ENCODE results near the gene PLEKHN1.

The PLEKHN1 gene

GRCh38 chr1:963301-963651 lies 3.0 kb upstream of the PLEKHN1 start:
- no peak overlapping the region for H4K91ac ChIP-seq (ENCODE audit: low read length)
- H4K8ac ChIP-seq (ENCODE audit: low read length), result no peak overlapping the region
- no peak overlapping the region for H2AK5ac ChIP-seq (ENCODE audit: low read length, severe bottlenecking)
- no peak overlapping the region for H3K23ac ChIP-seq (ENCODE audit: low read length in 2 of 2)
- H3K9ac ChIP-seq (ENCODE audit: low read length), result no peak overlapping the region
- no peak overlapping the region for H3K18ac ChIP-seq (ENCODE audit: low read depth in 1 of 2, low read length in 2 of 2)
- H2BK5ac ChIP-seq (ENCODE audit: low read depth, low read length, poor library complexity, severe bottlenecking), result no peak overlapping the region
- no peak overlapping the region for H3K14ac ChIP-seq (ENCODE audit: low read length in 2 of 2)
- H3K27me3 ChIP-seq (ENCODE audit: control insufficient read depth in 1 of 2, insufficient read depth in 1 of 2, low read length in 2 of 2), result peaks cover 0 to 11% of the 10 kb centered on the region in 2 experiments
- no peak overlapping the region for H2AFZ ChIP-seq (ENCODE audit: low read depth, low read length)
- no peak overlapping the region for H2BK15ac ChIP-seq (ENCODE audit: low read depth, poor library complexity, severe bottlenecking)
- no peak overlapping the region for H3K4ac ChIP-seq (ENCODE audit: low read depth in 1 of 2, low read length in 2 of 2)
- H2BK120ac ChIP-seq (ENCODE audit: low read depth, low read length), result no peak overlapping the region
- DNase-seq, result no peak
- peaks cover 20% of the 10 kb centered on the region for H3K79me1 ChIP-seq (replicated peaks; ENCODE audit: low read length, poor library complexity, severe bottlenecking)
- no peak overlapping the region for H2BK12ac ChIP-seq (ENCODE audit: low read length in 2 of 2)
- H3K36me3 ChIP-seq (ENCODE audit: control insufficient read depth in 1 of 2, insufficient read depth in 2 of 2, low read depth in 1 of 2, low read length in 2 of 2), result peaks cover 13 to 45% of the 10 kb centered on the region in 2 experiments
- no peaks in the 10 kb centered on the region for H3K9me3 ChIP-seq (ENCODE audit: control insufficient read depth, low read length)
- no peak overlapping the region for H3K27ac ChIP-seq (ENCODE audit: low read length, poor library complexity, severe bottlenecking)
- WGBS, result 98% methylated on average over 16 of the region's 16 CpGs
- peak overlapping the region in 1 of 2 experiments; percentile 5 for H3K4me3 ChIP-seq (ENCODE audit: insufficient read depth in 1 of 2, low read depth in 1 of 2, low read length in 2 of 2)
- H3K4me1 ChIP-seq (ENCODE audit: control insufficient read depth, insufficient read depth, low read depth, low read length), result peaks cover 34% of the 10 kb centered on the region
- H3K4me2 ChIP-seq (ENCODE audit: low read length, poor library complexity, severe bottlenecking), result no peak overlapping the region

- Histone ChIP-seq H3K27me3 (ENCODE audit: control insufficient read depth in 1 of 2, insufficient read depth in 1 of 2, low read length in 2 of 2) (peaks cover 0 to 18% of the 10 kb centered on the region in 2 experiments), H2BK12ac (ENCODE audit: low read length in 2 of 2) (no peak overlapping the region), H3K9ac (ENCODE audit: low read length) (no peak overlapping the region), H3K4ac (ENCODE audit: low read depth in 1 of 2, low read length in 2 of 2) (no peak overlapping the region), H2BK120ac (ENCODE audit: low read depth, low read length) (no peak overlapping the region), H2AFZ (ENCODE audit: low read depth, low read length) (no peak overlapping the region), H3K14ac (ENCODE audit: low read length in 2 of 2) (no peak overlapping the region), H3K9me3 (ENCODE audit: control insufficient read depth, low read length) (no peaks in the 10 kb centered on the region), H3K23ac (ENCODE audit: low read length in 2 of 2) (no peak overlapping the region), H4K8ac (ENCODE audit: low read length) (peak overlapping the region; percentile 41), H3K27ac (ENCODE audit: low read length, poor library complexity, severe bottlenecking) (no peak overlapping the region), H3K4me3 (ENCODE audit: insufficient read depth in 1 of 2, low read depth in 1 of 2, low read length in 2 of 2) (no peak overlapping the region), H2BK15ac (ENCODE audit: low read depth, poor library complexity, severe bottlenecking) (no peak overlapping the region), H2BK5ac (ENCODE audit: low read depth, low read length, poor library complexity, severe bottlenecking) (no peak overlapping the region), H4K91ac (ENCODE audit: low read length) (peak overlapping the region; percentile 15), H3K36me3 (ENCODE audit: control insufficient read depth in 1 of 2, insufficient read depth in 2 of 2, low read depth in 1 of 2, low read length in 2 of 2) (peaks cover 13 to 45% of the 10 kb centered on the region in 2 experiments), H3K18ac (ENCODE audit: low read depth in 1 of 2, low read length in 2 of 2) (no peak overlapping the region), H2AK5ac (ENCODE audit: low read length, severe bottlenecking) (no peak overlapping the region), H3K4me1 (ENCODE audit: control insufficient read depth, insufficient read depth, low read depth, low read length) (peaks cover 31% of the 10 kb centered on the region), H3K79me1 (replicated peaks; ENCODE audit: low read length, poor library complexity, severe bottlenecking) (peaks cover 15% of the 10 kb centered on the region), H3K4me2 (ENCODE audit: low read length, poor library complexity, severe bottlenecking) (no peak overlapping the region)
- no peak for DNase-seq
- WGBS, result 96% methylated on average over 41 of the region's 47 CpGs
These were observed 2.3 kb upstream of the PLEKHN1 start for GRCh38 chr1:963746-964525.

- H3K27me3 ChIP-seq (ENCODE audit: control insufficient read depth in 1 of 2, insufficient read depth in 1 of 2, low read length in 2 of 2), result peaks cover 0 to 27% of the 10 kb centered on the region in 2 experiments
- no peak overlapping the region for H2BK12ac ChIP-seq (ENCODE audit: low read length in 2 of 2)
- WGBS, result 96% methylated on average over 29 of the region's 51 CpGs
- no peak overlapping the region for H3K27ac ChIP-seq (ENCODE audit: low read length, poor library complexity, severe bottlenecking)
- no peak overlapping the region for H2AFZ ChIP-seq (ENCODE audit: low read depth, low read length)
- H3K4ac ChIP-seq (ENCODE audit: low read depth in 1 of 2, low read length in 2 of 2), result no peak overlapping the region
- no peaks in the 10 kb centered on the region for H3K9me3 ChIP-seq (ENCODE audit: control insufficient read depth, low read length)
- no peak overlapping the region for H2BK120ac ChIP-seq (ENCODE audit: low read depth, low read length)
- H4K91ac ChIP-seq (ENCODE audit: low read length), result no peak overlapping the region
- no peak overlapping the region for H3K14ac ChIP-seq (ENCODE audit: low read length in 2 of 2)
- no peak overlapping the region for H3K4me2 ChIP-seq (ENCODE audit: low read length, poor library complexity, severe bottlenecking)
- H3K18ac ChIP-seq (ENCODE audit: low read depth in 1 of 2, low read length in 2 of 2), result no peak overlapping the region
- H3K9ac ChIP-seq (ENCODE audit: low read length), result no peak overlapping the region
- peaks cover 29% of the 10 kb centered on the region for H3K4me1 ChIP-seq (ENCODE audit: control insufficient read depth, insufficient read depth, low read depth, low read length)
- H2BK15ac ChIP-seq (ENCODE audit: low read depth, poor library complexity, severe bottlenecking), result no peak overlapping the region
- H3K36me3 ChIP-seq (ENCODE audit: control insufficient read depth in 1 of 2, insufficient read depth in 2 of 2, low read depth in 1 of 2, low read length in 2 of 2), result peaks cover 13 to 45% of the 10 kb centered on the region in 2 experiments
- peaks cover 15% of the 10 kb centered on the region for H3K79me1 ChIP-seq (replicated peaks; ENCODE audit: low read length, poor library complexity, severe bottlenecking)
- no peak overlapping the region for H2AK5ac ChIP-seq (ENCODE audit: low read length, severe bottlenecking)
- no peak overlapping the region for H4K8ac ChIP-seq (ENCODE audit: low read length)
- no peak for DNase-seq
- H2BK5ac ChIP-seq (ENCODE audit: low read depth, low read length, poor library complexity, severe bottlenecking), result no peak overlapping the region
- no peak overlapping the region for H3K4me3 ChIP-seq (ENCODE audit: insufficient read depth in 1 of 2, low read depth in 1 of 2, low read length in 2 of 2)
- H3K23ac ChIP-seq (ENCODE audit: low read length in 2 of 2), result no peak overlapping the region
These were observed 1.4 kb upstream of the PLEKHN1 start for GRCh38 chr1:964691-965525.

GRCh38 chr1:965526-966134 lies 652 bp upstream of the PLEKHN1 start:
- peak overlapping the region in 1 of 2 experiments; percentile 85 for H3K4me3 ChIP-seq (ENCODE audit: insufficient read depth in 1 of 2, low read depth in 1 of 2, low read length in 2 of 2)
- no peak overlapping the region for H2AFZ ChIP-seq (ENCODE audit: low read depth, low read length)
- WGBS, result 73% methylated on average over 25 of the region's 26 CpGs
- H3K9me3 ChIP-seq (ENCODE audit: control insufficient read depth, low read length), result no peaks in the 10 kb centered on the region
- H3K27me3 ChIP-seq (ENCODE audit: control insufficient read depth in 1 of 2, insufficient read depth in 1 of 2, low read length in 2 of 2), result peaks cover 0 to 34% of the 10 kb centered on the region in 2 experiments
- H3K36me3 ChIP-seq (ENCODE audit: control insufficient read depth in 1 of 2, insufficient read depth in 2 of 2, low read depth in 1 of 2, low read length in 2 of 2), result peaks cover 13 to 45% of the 10 kb centered on the region in 2 experiments
- H3K4ac ChIP-seq (ENCODE audit: low read depth in 1 of 2, low read length in 2 of 2), result no peak overlapping the region
- no peak overlapping the region for H2BK5ac ChIP-seq (ENCODE audit: low read depth, low read length, poor library complexity, severe bottlenecking)
- H3K79me1 ChIP-seq (replicated peaks; ENCODE audit: low read length, poor library complexity, severe bottlenecking), result peaks cover 15% of the 10 kb centered on the region
- H3K4me2 ChIP-seq (ENCODE audit: low read length, poor library complexity, severe bottlenecking), result no peak overlapping the region
- H3K4me1 ChIP-seq (ENCODE audit: control insufficient read depth, insufficient read depth, low read depth, low read length), result peaks cover 29% of the 10 kb centered on the region
- H4K91ac ChIP-seq (ENCODE audit: low read length), result peak overlapping the region; percentile 47
- DNase-seq, result no peak
- H4K8ac ChIP-seq (ENCODE audit: low read length), result peak overlapping the region; percentile 62
- H3K9ac ChIP-seq (ENCODE audit: low read length), result peak overlapping the region; percentile 70
- no peak overlapping the region for H2AK5ac ChIP-seq (ENCODE audit: low read length, severe bottlenecking)
- peak overlapping the region in 1 of 2 experiments; percentile 5 for H3K18ac ChIP-seq (ENCODE audit: low read depth in 1 of 2, low read length in 2 of 2)
- no peak overlapping the region for H3K14ac ChIP-seq (ENCODE audit: low read length in 2 of 2)
- no peak overlapping the region for H2BK15ac ChIP-seq (ENCODE audit: low read depth, poor library complexity, severe bottlenecking)
- H3K23ac ChIP-seq (ENCODE audit: low read length in 2 of 2), result no peak overlapping the region
- peak overlapping the region in 1 of 2 experiments; percentile 33 for H2BK12ac ChIP-seq (ENCODE audit: low read length in 2 of 2)
- H3K27ac ChIP-seq (ENCODE audit: low read length, poor library complexity, severe bottlenecking), result no peak overlapping the region
- no peak overlapping the region for H2BK120ac ChIP-seq (ENCODE audit: low read depth, low read length)
